ENCODE results near the gene DYNC1I1. TPM values are rescaled to one million over a fixed set of nuclear protein-coding genes. Genes with fewer than 3 reads are reported as not detected.

Gene DYNC1I1
- total and polyA plus RNA-seq, 2 of the 4 experiments (the other 2 are of a cell fraction), result under 0.01 to 0.15 TPM

DNA sequence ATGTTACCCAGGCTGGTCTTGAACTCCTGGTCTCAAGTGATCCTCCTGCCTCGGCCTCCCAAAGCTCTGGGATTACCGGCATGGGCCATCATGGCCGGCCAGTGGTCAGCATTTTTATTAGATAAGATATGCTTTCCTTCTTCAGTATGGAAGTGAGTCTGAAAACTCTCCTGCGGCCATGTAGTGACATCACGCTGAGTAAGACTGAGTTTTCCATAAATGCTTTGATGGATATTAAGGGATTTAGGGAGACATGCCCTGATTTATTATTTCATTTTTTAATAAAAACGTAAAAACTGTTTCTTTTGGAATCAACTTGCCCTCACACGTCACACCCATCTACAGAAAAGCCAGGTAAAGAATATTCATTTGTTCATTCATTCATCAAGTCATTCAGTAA is 48.4 kb downstream of the DYNC1I1 start:
- no peak for ATAC-seq (ENCODE audit: low read depth)
- ChIA-PET CTCF (no interaction called here), POLR2A (ENCODE audit: unreplicated experiment) (no interaction called here)
- Histone ChIP-seq H3K4ac (ENCODE audit: low read depth, low read length) (no peak overlapping the region), H3K27ac (ENCODE audit: insufficient read depth, low read length) (no peak overlapping the region), H4K8ac (ENCODE audit: low read depth in 2 of 2, low read length in 2 of 2) (no peak overlapping the region), H3K4me3 (ENCODE audit: insufficient read depth, low read depth, low read length) (no peak overlapping the region), H2BK20ac (ENCODE audit: low read depth, low read length) (no peak overlapping the region), H4K5ac (ENCODE audit: low read depth, low read length) (no peak overlapping the region), H3K27me3 (ENCODE audit: control insufficient read depth, insufficient read depth, low read length) (no peaks in the 10 kb centered on the region), H3K9ac (ENCODE audit: low read depth, low read length) (no peak overlapping the region), H3K9me1 (ENCODE audit: insufficient read depth, low read length) (no peaks in the 10 kb centered on the region), H3K14ac (replicated peaks; ENCODE audit: low read depth, low read length) (no peak overlapping the region), H2AFZ (replicated peaks; ENCODE audit: low read length, poor library complexity) (no peak overlapping the region), H3K36me3 (ENCODE audit: control insufficient read depth, insufficient read depth, low read length) (no peaks in the 10 kb centered on the region), H4K20me1 (ENCODE audit: insufficient read depth, low read length) (no peaks in the 10 kb centered on the region), H3K18ac (ENCODE audit: low read depth, low read length) (no peak overlapping the region), H3K56ac (ENCODE audit: extremely low read depth, insufficient read depth, low read length) (no peak overlapping the region), H2AK9ac (replicated peaks; ENCODE audit: low read depth, low read length, poor library complexity) (no peak overlapping the region), H3K23ac (ENCODE audit: low read depth, low read length) (no peak overlapping the region), H2AK5ac (ENCODE audit: low read depth, low read length) (no peak overlapping the region), H2BK5ac (ENCODE audit: low read depth, low read length, poor library complexity, severe bottlenecking) (no peak overlapping the region), H3K4me1 (ENCODE audit: control insufficient read depth, insufficient read depth, low read length) (no peaks in the 10 kb centered on the region), H2BK120ac (ENCODE audit: low read depth, low read length) (no peak overlapping the region), H2BK15ac (ENCODE audit: low read depth, low read length) (no peak overlapping the region), H4K91ac (ENCODE audit: insufficient read depth, low read depth, low read length) (no peak overlapping the region), H3K79me1 (ENCODE audit: low read depth in 1 of 2, low read length in 2 of 2) (no peaks in the 10 kb centered on the region), H3K9me3 (ENCODE audit: control insufficient read depth, insufficient read depth, low read length) (no peaks in the 10 kb centered on the region), H3K4me2 (ENCODE audit: low read depth, low read length) (no peak overlapping the region)
- in situ Hi-C loops (cut with MboI; ENCODE audit: low sequenced_read_pairs), result no loop called here
- BruUV-seq (replicated peaks), result no TSS peak
- WGBS, 2 experiments (ENCODE audit: extremely low coverage in 2 of 2, insufficient read length in 1 of 2), result 83% methylated on average over 2 of the region's 7 CpGs; no CpG with 5 or more reads in 1 of the 2 experiments
- dilution Hi-C loops (cut with HindIII; ENCODE audit: low sequenced_read_pairs, unreplicated experiment), result no loop called here
- TF ChIP-seq, protein P1, sequence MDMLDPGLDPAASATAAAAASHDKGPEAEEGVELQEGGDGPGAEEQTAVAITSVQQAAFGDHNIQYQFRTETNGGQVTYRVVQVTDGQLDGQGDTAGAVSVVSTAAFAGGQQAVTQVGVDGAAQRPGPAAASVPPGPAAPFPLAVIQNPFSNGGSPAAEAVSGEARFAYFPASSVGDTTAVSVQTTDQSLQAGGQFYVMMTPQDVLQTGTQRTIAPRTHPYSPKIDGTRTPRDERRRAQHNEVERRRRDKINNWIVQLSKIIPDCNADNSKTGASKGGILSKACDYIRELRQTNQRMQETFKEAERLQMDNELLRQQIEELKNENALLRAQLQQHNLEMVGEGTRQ (IDR thresholded peaks at IDR 0.05; ENCODE audit: low read depth, low read length), result no peak
- no peak for TF ChIP-seq RAD21 (IDR thresholded peaks at IDR 0.05; ENCODE audit: low read length)
- no peak for TF ChIP-seq CHD1 (IDR thresholded peaks at IDR 0.05; ENCODE audit: low read depth, low read length)
- no peak for TF ChIP-seq MAFK (IDR thresholded peaks at IDR 0.05; ENCODE audit: low read depth, low read length)
- TF ChIP-seq, protein P2, sequence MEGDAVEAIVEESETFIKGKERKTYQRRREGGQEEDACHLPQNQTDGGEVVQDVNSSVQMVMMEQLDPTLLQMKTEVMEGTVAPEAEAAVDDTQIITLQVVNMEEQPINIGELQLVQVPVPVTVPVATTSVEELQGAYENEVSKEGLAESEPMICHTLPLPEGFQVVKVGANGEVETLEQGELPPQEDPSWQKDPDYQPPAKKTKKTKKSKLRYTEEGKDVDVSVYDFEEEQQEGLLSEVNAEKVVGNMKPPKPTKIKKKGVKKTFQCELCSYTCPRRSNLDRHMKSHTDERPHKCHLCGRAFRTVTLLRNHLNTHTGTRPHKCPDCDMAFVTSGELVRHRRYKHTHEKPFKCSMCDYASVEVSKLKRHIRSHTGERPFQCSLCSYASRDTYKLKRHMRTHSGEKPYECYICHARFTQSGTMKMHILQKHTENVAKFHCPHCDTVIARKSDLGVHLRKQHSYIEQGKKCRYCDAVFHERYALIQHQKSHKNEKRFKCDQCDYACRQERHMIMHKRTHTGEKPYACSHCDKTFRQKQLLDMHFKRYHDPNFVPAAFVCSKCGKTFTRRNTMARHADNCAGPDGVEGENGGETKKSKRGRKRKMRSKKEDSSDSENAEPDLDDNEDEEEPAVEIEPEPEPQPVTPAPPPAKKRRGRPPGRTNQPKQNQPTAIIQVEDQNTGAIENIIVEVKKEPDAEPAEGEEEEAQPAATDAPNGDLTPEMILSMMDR (conservative IDR thresholded peaks at IDR 0.05; ENCODE audit: low read depth, low read length), result no peak
- DNase-seq, result no peak
- intact Hi-C loops (cut with micrococcal nuclease), result no loop called here
